GM12878 (cell line): Measurements from ENCODE around the gene FAM89A. TPM values are rescaled to one million over a fixed set of nuclear protein-coding genes. Genes with fewer than 3 reads are reported as not detected.

Experiments
- ATAC-seq: fragments of 200-7000 bp; cut with Tn5 transposase; 3 replicates; pipeline ENCODE4 v1.9.1; 2020; ENCODE audit warnings: mild to moderate bottlenecking, moderate library complexity
- BruUV-seq: library from RNA; stranded (reverse); fragments of 400-500 nt; replicated peaks from 2 replicates; lab custom pipeline; 2021; lab: Mats Ljungman, UMichigan
- CTCF ChIA-PET: fragments of 300-600 bp; sonication (Branson Sonifier 250); formaldehyde crosslinking; extraction: SDS; loops from one replicate; lab custom pipeline; 2021; ENCODE audit warnings: inconsistent platforms; lab: Yijun Ruan, JAX
- POLR2A ChIA-PET: fragments of 350-600 bp; formaldehyde crosslinking; extraction: SDS; loops from one replicate; lab custom pipeline; 2021; ENCODE audit warnings: inconsistent platforms; lab: Charles Lee
- RAD21 ChIA-PET: fragments of 300-600 bp; sonication (Branson Sonifier 250); formaldehyde crosslinking; loops from one replicate; lab custom pipeline; 2023; ENCODE audit warnings: antibody characterized with exemption; ENCODE audit not compliant: unreplicated experiment; lab: Charles Lee
- SMC1A ChIA-PET: fragments of 300-600 bp; sonication (Branson Sonifier 250); formaldehyde crosslinking; loops from one replicate; lab custom pipeline; 2023; ENCODE audit not compliant: unreplicated experiment, uncharacterized antibody; lab: Charles Lee
- DNase-seq: peaks from one replicate; pipeline ENCODE4 v3.0.0-alpha.2; 2011; ENCODE audit warnings: low read depth, low spot score
- FAIRE-seq: peaks from 3 replicates; lab custom pipeline; 2011; peaks lifted over from hg19 to GRCh38; lab: Jason Lieb, UNC
- H2AFZ ChIP-seq: 2 replicates; pipeline ENCODE4 v1.6.0; 2011; ENCODE audit warnings: low read depth, low read length, control low read depth; ENCODE audit not compliant: control insufficient read depth
- H3K27ac ChIP-seq: 2 replicates; pipeline ENCODE4 v1.5.1; 2011; ENCODE audit warnings: control low read depth; ENCODE audit not compliant: control insufficient read depth, insufficient read depth
- H3K27me3 ChIP-seq, 2 experiments: replicated peaks in 1 of 2; 2 replicates each; pipeline versions ENCODE4 v1.6.0 to v1.6.1; 2011; ENCODE audit warnings: low read length in 1 of 2; ENCODE audit not compliant: control insufficient read depth in 2 of 2, insufficient read depth in 2 of 2
- H3K36me3 ChIP-seq, 2 experiments: 2 replicates each; pipeline ENCODE4 v1.5.1; 2011; ENCODE audit warnings: low read length in 1 of 2; ENCODE audit not compliant: control insufficient read depth in 2 of 2, insufficient read depth in 2 of 2
- H3K4me1 ChIP-seq: 2 replicates; pipeline ENCODE4 v1.6.1; 2011; ENCODE audit warnings: mild to moderate bottlenecking, low read length, moderate library complexity, mixed read lengths; ENCODE audit not compliant: control insufficient read depth, insufficient read depth
- H3K4me2 ChIP-seq: 2 replicates; pipeline ENCODE4 v1.6.0; 2011; ENCODE audit warnings: control low read depth; ENCODE audit not compliant: control insufficient read depth, insufficient read depth
- H3K4me3 ChIP-seq: fragments of 200-600 bp; sonication (generic); 2 replicates; pipeline ENCODE4 v1.5.1; 2016
- H3K79me2 ChIP-seq: 2 replicates; pipeline ENCODE4 v1.6.0; 2011; ENCODE audit warnings: low read length; ENCODE audit not compliant: control insufficient read depth, insufficient read depth
- H3K9ac ChIP-seq: 2 replicates; pipeline ENCODE4 v1.8.0; 2011; ENCODE audit warnings: low read length, control low read depth, mixed read lengths; ENCODE audit not compliant: control insufficient read depth, insufficient read depth
- H3K9me3 ChIP-seq: replicated peaks from 3 replicates; pipeline ENCODE4 v1.5.1; 2011; ENCODE audit warnings: mild to moderate bottlenecking, low read length; ENCODE audit not compliant: control insufficient read depth, insufficient read depth
- H4K20me1 ChIP-seq: 2 replicates; pipeline ENCODE4 v1.6.0; 2011; ENCODE audit not compliant: control insufficient read depth, insufficient read depth
- CHD2 ChIP-seq: IDR thresholded peaks from 2 replicates; pipeline ENCODE4 v1.6.1; 2011; ENCODE audit warnings: low read depth, low read length, improper control_type of control experiment, borderline replicate concordance
- CREB1 ChIP-seq: IDR thresholded peaks from 2 replicates; pipeline ENCODE4 v1.6.1; 2012; ENCODE audit warnings: low read depth, mild to moderate bottlenecking, inconsistent platforms
- MEF2A ChIP-seq: IDR thresholded peaks from 2 replicates; pipeline ENCODE4 v1.6.1; 2011; ENCODE audit warnings: low read depth, mild to moderate bottlenecking, low read length, moderate library complexity; ENCODE audit not compliant: insufficient read depth
- MLLT1 ChIP-seq: fragments of 450-650 bp; IDR thresholded peaks from 2 replicates; pipeline ENCODE4 v1.6.1; 2016; ENCODE audit warnings: mild to moderate bottlenecking
- MTA3 ChIP-seq: IDR thresholded peaks from 2 replicates; pipeline ENCODE4 v1.6.1; 2012; ENCODE audit warnings: low read length, inconsistent platforms, borderline replicate concordance
- NFYA ChIP-seq: IDR thresholded peaks from 2 replicates; pipeline ENCODE4 v1.6.1; 2011; ENCODE audit warnings: low read depth, mild to moderate bottlenecking, low read length, improper control_type of control experiment, borderline replicate concordance
- NR2C2 ChIP-seq: IDR thresholded peaks from 2 replicates; pipeline ENCODE4 v1.6.1; 2011; ENCODE audit warnings: borderline replicate concordance, low read depth; ENCODE audit not compliant: control insufficient read depth, insufficient read length
- NR2F1 ChIP-seq: fragments of 450-650 bp; conservative IDR thresholded peaks from 2 replicates; pipeline ENCODE4 v1.6.1; 2017; ENCODE audit warnings: mild to moderate bottlenecking
- POLR2A ChIP-seq: IDR thresholded peaks from 2 replicates; pipeline ENCODE4 v1.6.1; 2011; ENCODE audit warnings: low read depth, mild to moderate bottlenecking, low read length
- POLR2AphosphoS2 ChIP-seq: IDR thresholded peaks from 2 replicates; pipeline ENCODE4 v1.6.1; 2011; ENCODE audit warnings: low read depth, mild to moderate bottlenecking, low read length, improper control_type of control experiment, moderate library complexity
- PRDM15 ChIP-seq: fragments of 450-650 bp; formaldehyde crosslinking; IDR thresholded peaks from 2 replicates; pipeline ENCODE4 v1.4.0; 2020; ENCODE audit warnings: mild to moderate bottlenecking, moderate library complexity
- RELA ChIP-seq: fragments of 450-650 bp; IDR thresholded peaks from 2 replicates; pipeline ENCODE4 v1.8.0; 2014; ENCODE audit warnings: borderline replicate concordance; ENCODE audit not compliant: partially characterized antibody
- RFX5 ChIP-seq: IDR thresholded peaks from 2 replicates; pipeline ENCODE4 v1.6.1; 2011; ENCODE audit warnings: low read depth, low read length, improper control_type of control experiment
- SREBF1 ChIP-seq: IDR thresholded peaks from 2 replicates; pipeline ENCODE4 v1.6.1; 2012; ENCODE audit warnings: mild to moderate bottlenecking, low read length
- SRF ChIP-seq, 2 experiments: IDR thresholded peaks; 2 replicates each; pipeline ENCODE4 v1.6.1; 2011; ENCODE audit warnings: low read depth in 2 of 2, low read length in 2 of 2, mild to moderate bottlenecking in 1 of 2, moderate library complexity in 1 of 2
- SUPT20H ChIP-seq: IDR thresholded peaks from 2 replicates; pipeline ENCODE4 v1.6.1; 2011; ENCODE audit warnings: low read depth, mild to moderate bottlenecking, low read length, moderate library complexity, borderline replicate concordance; ENCODE audit not compliant: control insufficient read depth
- ZNF592 ChIP-seq: fragments of 450-650 bp; IDR thresholded peaks from 2 replicates; pipeline ENCODE4 v1.6.1; 2017; ENCODE audit warnings: mild to moderate bottlenecking, moderate library complexity
- WGBS: methylation state at CpG from one replicate; pipeline ENCODE4 v1.1.6; 2016; ENCODE audit warnings: low lambda C conversion rate; ENCODE audit not compliant: insufficient replicate concordance, insufficient coverage; ENCODE audit errors: missing lambda C conversion rate; 5-methylcytosine and 5-hydroxymethylcytosine counted together
- in situ Hi-C: fragments of 300-500 bp; cut with MboI; formaldehyde crosslinking; loops from 9 replicates; pipeline ENCODE4 v1.14.3; 2018; ENCODE audit warnings: mixed read lengths
- intact Hi-C: fragments of 100-400 bp; cut with micrococcal nuclease; formaldehyde crosslinking; loops from one replicate; pipeline ENCODE4 v1.14.2; 2022; ENCODE audit not compliant: unreplicated experiment
- polyA plus RNA-seq, 11 experiments: library from polyadenylated mRNA; depleted of rRNA in 4 of 11; unstranded in 6 of 11; stranded (reverse) in 5 of 11; fragments of >200 nt; fragmentation: Nextera tagmentation in 4 of 11; fragmentation: Illumina TruSeq in 1 of 11; extraction: Ambion mirVana in 4 of 11; extraction: Trizol in 1 of 11; gene quantifications; 1 replicate in 1 of 11; 2 replicates in 10 of 11; pipeline versions ENCODE4 v1.2.1 to v1.2.3, GENCODE V29; 2011 to 2016; ENCODE audit warnings: inconsistent platforms in 2 of 11, missing spikeins in 2 of 11, low read depth in 1 of 11
- total RNA-seq, 4 experiments: library from RNA; depleted of rRNA in 3 of 4; stranded (reverse); fragments of >200 nt in 3 of 4; fragmentation: Illumina TruSeq in 1 of 4; extraction: Trizol in 1 of 4; gene quantifications; 2 replicates each; pipeline versions ENCODE4 v1.2.1 to v1.2.3, GENCODE V29; 2013 to 2021

Gene FAM89A
- total and polyA plus RNA-seq, 10 of the 15 experiments (the other 5 are each of a cell fraction or from before 2014, with no cell fraction given) = 0.06 to 0.72 (median 0.14) TPM; not detected in 4

- Histone ChIP-seq H3K4me2 (no peak overlapping the region), H3K4me3 (no peak overlapping the region), H3K36me3 (no peaks in the 10 kb centered on the region), H3K79me2 (no peaks in the 10 kb centered on the region), H3K27ac (no peak overlapping the region), H2AFZ (no peak overlapping the region), H3K27me3 (no peaks in the 10 kb centered on the region; a peak in 1 of 4 replicates), H3K9ac (no peak overlapping the region), H3K4me1 (no peaks in the 10 kb centered on the region), H4K20me1 (no peaks in the 10 kb centered on the region), H3K9me3 (no peaks in the 10 kb centered on the region)
- no peak for DNase-seq
- FAIRE-seq = no peak
- in situ Hi-C loops (no loop called here), intact Hi-C loops (no loop called here)
- no peak for ATAC-seq
- WGBS = 5% methylated on average over 3 of the region's 3 CpGs
- SMC1A ChIA-PET = no interaction called here
- no TSS peak for BruUV-seq
- CTCF ChIA-PET = no interaction called here
- RAD21 ChIA-PET = no interaction called here
- POLR2A ChIA-PET = no interaction called here
- no peak for TF ChIP-seq RFX5
- no peak for TF ChIP-seq PRDM15 (CRISPR knock-in tag)
- no peak for TF ChIP-seq NR2F1
- no peak for TF ChIP-seq POLR2AphosphoS2
- no peak for TF ChIP-seq CHD2
- TF ChIP-seq NR2C2 = no peak
- TF ChIP-seq MLLT1 = no peak
- no peak for TF ChIP-seq SUPT20H
- no peak for TF ChIP-seq CREB1
- no peak for TF ChIP-seq NFYA
- TF ChIP-seq MTA3 = no peak
- no peak for TF ChIP-seq SREBF1
- no peak for TF ChIP-seq RELA
- TF ChIP-seq MEF2A = no peak
- no peak for TF ChIP-seq ZNF592
- no peak for TF ChIP-seq SRF (IDR thresholded peaks at IDR 0.05; ENCODE audit: low read depth in 2 of 2, low read length in 2 of 2)
- no peak for TF ChIP-seq POLR2A
Observed at GRCh38 chr1:231057410-231057809, 17.4 kb upstream of the FAM89A start.
